ENCODE measurements around the gene FGD1. TPM values are rescaled to one million over a fixed set of nuclear protein-coding genes. Genes with fewer than 3 reads are reported as not detected.
A peak's percentile ranks its signal among the peaks of the same experiment; 100 is the strongest.

The FGD1 gene
- total and polyA plus RNA-seq, 2 donors (not counting 3 experiments of a cell fraction or from before 2014, with no cell fraction given), result 6.3 to 19.6 TPM

DNA sequence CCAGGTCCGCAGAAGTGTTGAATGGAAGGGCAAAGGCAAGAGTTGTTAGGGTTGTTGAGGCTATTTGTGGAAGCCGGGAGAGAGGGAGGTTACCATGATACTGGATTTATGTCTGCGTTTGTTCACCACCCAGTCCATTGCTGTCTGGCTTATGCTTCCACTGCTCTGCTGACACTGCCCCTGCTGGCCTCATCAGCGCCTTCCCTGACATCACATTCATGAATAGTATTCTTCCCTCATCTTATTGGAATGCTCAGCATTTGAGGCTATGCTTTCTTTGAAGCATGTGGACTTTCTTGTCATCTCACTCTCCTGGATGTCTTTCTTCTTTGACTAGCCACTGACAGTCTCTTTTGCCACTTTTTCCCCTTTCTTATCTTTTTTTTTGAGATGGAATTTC, 44.3 kb upstream of the FGD1 start:
- peaks cover 2 to 32% of the 10 kb centered on the region in 2 experiments for H3K36me3 ChIP-seq (ENCODE audit: control insufficient read depth in 2 of 2, extremely low read depth in 1 of 2, insufficient read depth in 2 of 2, low read length in 2 of 2)
- no peak overlapping the region for H3K4me3 ChIP-seq (replicated peaks in 1 of 3; ENCODE audit: insufficient read depth in 1 of 3, low read depth in 1 of 3, low read length in 3 of 3)
- no peaks in the 10 kb centered on the region for H3K4me1 ChIP-seq (ENCODE audit: control insufficient read depth, extremely low read depth, insufficient read depth, low read length)
- no TSS peak for BruUV-seq (replicated peaks)
- dilution Hi-C loops (cut with MboI; ENCODE audit: extremely low pct_ligation_motif_present, low sequenced_read_pairs), result no loop called here
- TF ChIP-seq POLR2A (IDR thresholded peaks at IDR 0.05; ENCODE audit: low read depth, low read length) (no peak), MAX (IDR thresholded peaks at IDR 0.05; ENCODE audit: insufficient read depth, insufficient read length) (no peak), EZH2 (IDR thresholded peaks at IDR 0.05; ENCODE audit: borderline replicate concordance, low read depth, low read length, severe bottlenecking) (no peak), POLR2AphosphoS5 (IDR thresholded peaks at IDR 0.05; ENCODE audit: insufficient read depth, low read depth, low read length) (no peak), CTCF (IDR thresholded peaks at IDR 0.05; ENCODE audit: extremely low read depth in 1 of 2, insufficient read depth in 1 of 2, low read depth in 1 of 2, low read length in 2 of 2) (no peak), MYC (IDR thresholded peaks at IDR 0.05; ENCODE audit: low read depth, low read length) (no peak), GATA2 (IDR thresholded peaks at IDR 0.05; ENCODE audit: insufficient read depth, insufficient read length, low read depth, low read length) (no peak), JUN (IDR thresholded peaks at IDR 0.05; ENCODE audit: borderline replicate concordance, insufficient read depth, insufficient read length, low read depth) (no peak), FOS (IDR thresholded peaks at IDR 0.05; ENCODE audit: borderline replicate concordance, insufficient read depth, low read length) (no peak)
- H4K20me1 ChIP-seq (replicated peaks; ENCODE audit: control insufficient read depth, extremely low read depth, insufficient read depth, low read length), result no peaks in the 10 kb centered on the region
- intact Hi-C loops (cut with micrococcal nuclease), result no loop called here
- no peaks in the 10 kb centered on the region for H3K9me1 ChIP-seq (replicated peaks; ENCODE audit: control insufficient read depth, extremely low read depth, insufficient read depth, low read length)
- H3K9me3 ChIP-seq (replicated peaks; ENCODE audit: control insufficient read depth, insufficient read depth, low read length), result no peaks in the 10 kb centered on the region
- CTCF ChIA-PET, result no interaction called here
- POLR2A ChIA-PET, result no interaction called here
- H3K27ac ChIP-seq (ENCODE audit: insufficient read depth, low read depth, low read length), result no peak overlapping the region
- H3K79me2 ChIP-seq (ENCODE audit: control insufficient read depth, insufficient read depth, low read length), result peaks cover 4% of the 10 kb centered on the region
- H3K4me2 ChIP-seq (ENCODE audit: insufficient read depth, low read length), result no peak overlapping the region
- H3K27me3 ChIP-seq (ENCODE audit: control insufficient read depth in 2 of 2, insufficient read depth in 2 of 2, low read length in 2 of 2), result no peaks in the 10 kb centered on the region
- FAIRE-seq, result no peak
- no peak overlapping the region for H3K9ac ChIP-seq (replicated peaks; ENCODE audit: extremely low read depth, insufficient read depth, low read length)
- H2AFZ ChIP-seq (ENCODE audit: low read depth, low read length), result no peak overlapping the region
- DNase-seq (ENCODE audit: low read depth, low spot score), result peak; percentile 10

All from endothelial cell of umbilical vein (primary cell).